LHCN-M2 (cell line): Measurements from ENCODE around the gene CREG2. TPM values are rescaled to one million over a fixed set of nuclear protein-coding genes. Genes with fewer than 3 reads are reported as not detected.
A peak's percentile ranks its signal among the peaks of the same experiment; 100 is the strongest.

ENCODE experiments used
- DNase-seq: peaks from one replicate; pipeline ENCODE4 v3.0.0-alpha.2; 2012; ENCODE audit warnings: low read depth
- total RNA-seq: library from RNA; depleted of rRNA; stranded (reverse); fragments of >200 nt; gene quantifications from 2 replicates; pipeline ENCODE4 v1.2.3, GENCODE V29; 2014

The CREG2 gene
- total RNA-seq, 1 experiment from 2014 or later: 2.4 TPM

- no peak for DNase-seq
Measured at GRCh38 chr2:101409699-101410098, 22.4 kb upstream of the CREG2 start.

GRCh38 chr2:101408925-101409324 lies 21.6 kb upstream of the CREG2 start:
- no peak for DNase-seq

GRCh38 chr2:101405351-101405899 lies 18.1 kb upstream of the CREG2 start:
- DNase-seq: no peak

- no peak for DNase-seq
Measured at GRCh38 chr2:101403745-101404144, 16.4 kb upstream of the CREG2 start.

GRCh38 chr2:101402630-101403029 lies 15.3 kb upstream of the CREG2 start:
- no peak for DNase-seq

GRCh38 chr2:101401906-101402305 lies 14.6 kb upstream of the CREG2 start:
- DNase-seq: no peak

GRCh38 chr2:101401326-101401665 lies 14.0 kb upstream of the CREG2 start:
- DNase-seq: no peak

- DNase-seq: no peak
Measured at GRCh38 chr2:101400506-101401325, 13.4 kb upstream of the CREG2 start.

GRCh38 chr2:101400048-101400447 lies 12.7 kb upstream of the CREG2 start:
- DNase-seq: no peak

GRCh38 chr2:101399021-101399799 lies 11.9 kb upstream of the CREG2 start:
- DNase-seq: no peak

- no peak for DNase-seq
Measured at GRCh38 chr2:101398116-101398821, 11.0 kb upstream of the CREG2 start.

- peak; percentile 97 for DNase-seq
Measured at GRCh38 chr2:101396316-101396717, 9.0 kb upstream of the CREG2 start.

GRCh38 chr2:101395545-101396315 lies 8.4 kb upstream of the CREG2 start:
- peak; percentile 65 for DNase-seq

- DNase-seq: peak; percentile 76
Measured at GRCh38 chr2:101388232-101388631, 929 bp upstream of the CREG2 start.

GRCh38 chr2:101386599-101387150 lies 628 bp downstream of the CREG2 start:
- DNase-seq: no peak

- no peak for DNase-seq
Measured at GRCh38 chr2:101383016-101383541, 4.2 kb downstream of the CREG2 start.

GRCh38 chr2:101382442-101382841 lies 4.9 kb downstream of the CREG2 start:
- no peak for DNase-seq

- peak; percentile 90 for DNase-seq
Measured at GRCh38 chr2:101380376-101380775, 6.9 kb downstream of the CREG2 start.

GRCh38 chr2:101379091-101379490 lies 8.2 kb downstream of the CREG2 start:
- no peak for DNase-seq

- no peak for DNase-seq
Measured at GRCh38 chr2:101375653-101376052, 11.7 kb downstream of the CREG2 start.
